ENCODE measurements around the gene AGPAT1. TPM values are rescaled to one million over a fixed set of nuclear protein-coding genes. Genes with fewer than 3 reads are reported as not detected.

AGPAT1 gene
- total and polyA plus RNA-seq, 10 of the 15 experiments (the other 5 are each of a cell fraction or from before 2014, with no cell fraction given) = 13.9 to 39.5 (median 24.7) TPM

DNA sequence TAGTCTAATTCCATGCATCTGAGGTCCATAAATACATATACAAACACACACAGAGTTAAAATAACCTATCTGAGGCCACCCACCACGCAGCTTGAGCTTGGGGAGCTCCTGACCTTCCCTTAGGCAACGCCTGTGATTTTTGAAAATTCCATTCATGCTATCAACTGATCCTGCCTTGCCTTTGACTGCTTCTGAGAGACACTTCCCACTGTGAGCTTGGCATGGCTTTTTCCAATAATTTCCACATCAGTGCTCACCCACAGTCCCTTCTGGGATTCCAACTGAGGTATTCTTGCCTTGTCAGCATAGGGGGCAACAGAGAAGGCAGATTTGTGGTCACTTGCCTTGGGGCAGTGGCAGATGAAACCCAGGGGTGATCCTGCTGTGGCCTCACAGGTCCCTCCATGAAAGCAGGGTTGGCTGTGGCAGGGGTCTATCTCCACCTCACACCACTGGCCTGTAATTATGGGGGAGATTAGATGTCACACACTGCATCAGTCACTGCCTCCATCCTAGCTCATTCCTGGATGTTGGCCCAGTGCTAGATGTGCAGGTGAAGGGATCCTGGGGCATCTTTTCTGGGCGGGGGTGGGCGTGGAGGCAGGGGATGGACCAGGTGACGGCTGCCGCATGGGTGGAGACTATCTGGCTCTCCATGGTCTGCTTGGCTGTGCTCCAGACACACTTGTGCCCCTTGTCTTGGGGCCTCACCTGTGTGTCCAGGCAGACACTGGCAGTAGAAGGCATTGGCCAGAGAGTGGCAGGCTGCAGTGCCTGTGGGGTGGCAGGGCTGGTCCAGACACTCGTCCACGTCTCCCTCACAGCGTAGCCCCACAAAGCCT, 27.8 kb upstream of the AGPAT1 start:
- H3K79me2 ChIP-seq (ENCODE audit: control insufficient read depth, insufficient read depth, low read length) = no peaks in the 10 kb centered on the region
- no peaks in the 10 kb centered on the region for H4K20me1 ChIP-seq (ENCODE audit: control insufficient read depth, insufficient read depth)
- no peaks in the 10 kb centered on the region for H3K4me1 ChIP-seq (ENCODE audit: control insufficient read depth, insufficient read depth, low read length)
- no peak overlapping the region for H3K9ac ChIP-seq (ENCODE audit: control insufficient read depth, insufficient read depth, low read length)
- no peak for TF ChIP-seq HDGF (IDR thresholded peaks at IDR 0.05)
- no peak for TF ChIP-seq SUPT20H (IDR thresholded peaks at IDR 0.05; ENCODE audit: borderline replicate concordance, control insufficient read depth, low read depth, low read length)
- TF ChIP-seq POU2F2 (IDR thresholded peaks at IDR 0.05; ENCODE audit: borderline replicate concordance, low read depth, low read length) = no peak
- TF ChIP-seq MEF2B (IDR thresholded peaks at IDR 0.05; ENCODE audit: partially characterized antibody, poor library complexity, severe bottlenecking) = no peak
- no peak for TF ChIP-seq ZZZ3 (IDR thresholded peaks at IDR 0.05; ENCODE audit: control insufficient read depth, insufficient read length, low read depth)
- TF ChIP-seq, protein P1, sequence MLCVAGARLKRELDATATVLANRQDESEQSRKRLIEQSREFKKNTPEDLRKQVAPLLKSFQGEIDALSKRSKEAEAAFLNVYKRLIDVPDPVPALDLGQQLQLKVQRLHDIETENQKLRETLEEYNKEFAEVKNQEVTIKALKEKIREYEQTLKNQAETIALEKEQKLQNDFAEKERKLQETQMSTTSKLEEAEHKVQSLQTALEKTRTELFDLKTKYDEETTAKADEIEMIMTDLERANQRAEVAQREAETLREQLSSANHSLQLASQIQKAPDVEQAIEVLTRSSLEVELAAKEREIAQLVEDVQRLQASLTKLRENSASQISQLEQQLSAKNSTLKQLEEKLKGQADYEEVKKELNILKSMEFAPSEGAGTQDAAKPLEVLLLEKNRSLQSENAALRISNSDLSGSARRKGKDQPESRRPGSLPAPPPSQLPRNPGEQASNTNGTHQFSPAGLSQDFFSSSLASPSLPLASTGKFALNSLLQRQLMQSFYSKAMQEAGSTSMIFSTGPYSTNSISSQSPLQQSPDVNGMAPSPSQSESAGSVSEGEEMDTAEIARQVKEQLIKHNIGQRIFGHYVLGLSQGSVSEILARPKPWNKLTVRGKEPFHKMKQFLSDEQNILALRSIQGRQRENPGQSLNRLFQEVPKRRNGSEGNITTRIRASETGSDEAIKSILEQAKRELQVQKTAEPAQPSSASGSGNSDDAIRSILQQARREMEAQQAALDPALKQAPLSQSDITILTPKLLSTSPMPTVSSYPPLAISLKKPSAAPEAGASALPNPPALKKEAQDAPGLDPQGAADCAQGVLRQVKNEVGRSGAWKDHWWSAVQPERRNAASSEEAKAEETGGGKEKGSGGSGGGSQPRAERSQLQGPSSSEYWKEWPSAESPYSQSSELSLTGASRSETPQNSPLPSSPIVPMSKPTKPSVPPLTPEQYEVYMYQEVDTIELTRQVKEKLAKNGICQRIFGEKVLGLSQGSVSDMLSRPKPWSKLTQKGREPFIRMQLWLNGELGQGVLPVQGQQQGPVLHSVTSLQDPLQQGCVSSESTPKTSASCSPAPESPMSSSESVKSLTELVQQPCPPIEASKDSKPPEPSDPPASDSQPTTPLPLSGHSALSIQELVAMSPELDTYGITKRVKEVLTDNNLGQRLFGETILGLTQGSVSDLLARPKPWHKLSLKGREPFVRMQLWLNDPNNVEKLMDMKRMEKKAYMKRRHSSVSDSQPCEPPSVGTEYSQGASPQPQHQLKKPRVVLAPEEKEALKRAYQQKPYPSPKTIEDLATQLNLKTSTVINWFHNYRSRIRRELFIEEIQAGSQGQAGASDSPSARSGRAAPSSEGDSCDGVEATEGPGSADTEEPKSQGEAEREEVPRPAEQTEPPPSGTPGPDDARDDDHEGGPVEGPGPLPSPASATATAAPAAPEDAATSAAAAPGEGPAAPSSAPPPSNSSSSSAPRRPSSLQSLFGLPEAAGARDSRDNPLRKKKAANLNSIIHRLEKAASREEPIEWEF (IDR thresholded peaks at IDR 0.05; ENCODE audit: insufficient replicate concordance, low read depth, low read length) = no peak
- TF ChIP-seq MTA3 (IDR thresholded peaks at IDR 0.05; ENCODE audit: borderline replicate concordance, low read length) = no peak
- TF ChIP-seq, protein P2, sequence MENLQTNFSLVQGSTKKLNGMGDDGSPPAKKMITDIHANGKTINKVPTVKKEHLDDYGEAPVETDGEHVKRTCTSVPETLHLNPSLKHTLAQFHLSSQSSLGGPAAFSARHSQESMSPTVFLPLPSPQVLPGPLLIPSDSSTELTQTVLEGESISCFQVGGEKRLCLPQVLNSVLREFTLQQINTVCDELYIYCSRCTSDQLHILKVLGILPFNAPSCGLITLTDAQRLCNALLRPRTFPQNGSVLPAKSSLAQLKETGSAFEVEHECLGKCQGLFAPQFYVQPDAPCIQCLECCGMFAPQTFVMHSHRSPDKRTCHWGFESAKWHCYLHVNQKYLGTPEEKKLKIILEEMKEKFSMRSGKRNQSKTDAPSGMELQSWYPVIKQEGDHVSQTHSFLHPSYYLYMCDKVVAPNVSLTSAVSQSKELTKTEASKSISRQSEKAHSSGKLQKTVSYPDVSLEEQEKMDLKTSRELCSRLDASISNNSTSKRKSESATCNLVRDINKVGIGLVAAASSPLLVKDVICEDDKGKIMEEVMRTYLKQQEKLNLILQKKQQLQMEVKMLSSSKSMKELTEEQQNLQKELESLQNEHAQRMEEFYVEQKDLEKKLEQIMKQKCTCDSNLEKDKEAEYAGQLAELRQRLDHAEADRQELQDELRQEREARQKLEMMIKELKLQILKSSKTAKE (IDR thresholded peaks at IDR 0.05; ENCODE audit: low read depth, poor library complexity, severe bottlenecking) = no peak
- TF ChIP-seq EED (IDR thresholded peaks at IDR 0.05; ENCODE audit: low read depth) = no peak
- no peak overlapping the region for H2AFZ ChIP-seq (ENCODE audit: control insufficient read depth, low read depth, low read length)
- no peak overlapping the region for H3K4me2 ChIP-seq (ENCODE audit: control insufficient read depth, insufficient read depth)
- ChIA-PET RAD21 (ENCODE audit: unreplicated experiment) (no interaction called here), SMC1A (ENCODE audit: uncharacterized antibody, unreplicated experiment) (no interaction called here), POLR2A (no interaction called here), CTCF (interaction anchor here (1.4 kb wide), 1 partner anchor 45 kb away, joined by 3 read pairs; no protein-coding TSS in a partner anchor)
- H3K4me3 ChIP-seq = no peak overlapping the region
- ATAC-seq (no peak), DNase-seq (ENCODE audit: low read depth, low spot score) (no peak), FAIRE-seq (no peak)
- H3K9me3 ChIP-seq (replicated peaks; ENCODE audit: control insufficient read depth, insufficient read depth, low read length) = no peaks in the 10 kb centered on the region
- BruUV-seq (replicated peaks) = no TSS peak
- WGBS (ENCODE audit: insufficient coverage, insufficient replicate concordance, low lambda C conversion rate, missing lambda C conversion rate) = 50% methylated on average over 9 of the region's 9 CpGs
- intact Hi-C loops (cut with micrococcal nuclease; ENCODE audit: unreplicated experiment) = no loop called here
- H3K27ac ChIP-seq (ENCODE audit: control insufficient read depth, insufficient read depth) = no peak overlapping the region
- in situ Hi-C loops (cut with MboI) = no loop called here
- no peaks in the 10 kb centered on the region for H3K36me3 ChIP-seq (ENCODE audit: control insufficient read depth in 2 of 2, insufficient read depth in 2 of 2, low read length in 1 of 2)
- H3K27me3 ChIP-seq (replicated peaks in 1 of 2; ENCODE audit: control insufficient read depth in 2 of 2, insufficient read depth in 2 of 2, low read length in 1 of 2) = no peaks in the 10 kb centered on the region

Measured in GM12878 (cell line).